Activated CD8-positive, alpha-beta memory T cell treated with anti-CD3 and anti-CD28 coated beads, Interleukin-2, amount 50 U/mL, for 48 hours (primary cell): Measurements from ENCODE around the gene C6orf120.

Experiments
- DNase-seq: peaks from one replicate; pipeline ENCODE4 v3.0.0-alpha.2; 2020

Gene C6orf120

GRCh38 chr6:169726963-169727362 lies 25.0 kb downstream of the C6orf120 start:
- DNase-seq: no peak

- no peak for DNase-seq
Measured at GRCh38 chr6:169729961-169730360, 28.0 kb downstream of the C6orf120 start.

DNA sequence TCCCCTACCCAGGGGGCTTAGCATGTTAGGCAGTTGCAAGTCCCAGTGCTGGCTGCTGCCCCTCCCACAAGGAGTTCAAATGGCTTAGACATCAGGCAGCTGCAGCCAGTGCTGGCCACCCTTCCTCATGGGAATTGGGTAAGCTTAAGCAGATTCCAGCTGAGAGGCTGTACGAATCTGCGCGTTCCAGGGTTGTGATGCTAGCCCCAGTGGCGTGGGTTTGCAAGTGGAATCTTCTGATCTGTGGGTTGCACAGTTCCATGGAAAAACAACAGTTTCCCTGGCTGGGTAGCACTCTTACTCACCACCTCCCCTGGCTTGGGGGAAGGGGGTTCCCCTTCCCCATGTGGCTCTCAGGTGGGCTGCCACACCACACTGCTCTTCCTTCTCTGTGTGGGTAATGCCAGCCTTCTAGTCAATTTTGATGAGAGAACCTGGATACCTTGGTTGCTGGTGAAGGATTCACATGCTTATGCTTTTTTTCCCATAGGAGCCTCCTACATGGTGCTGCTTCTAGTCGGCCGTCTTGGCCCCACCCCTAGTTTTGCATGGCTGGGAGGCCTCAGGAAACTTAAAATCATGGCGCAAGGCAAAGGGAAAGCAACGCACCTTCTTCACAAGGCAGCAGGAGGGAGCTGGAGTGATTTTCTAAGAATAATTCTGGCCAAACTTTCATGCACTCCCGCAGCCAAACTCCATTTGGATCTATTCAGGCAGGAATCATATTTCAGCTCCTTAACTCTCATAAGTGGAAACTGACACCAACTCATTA lies 36.5 kb downstream of the C6orf120 start:
- no peak for DNase-seq

DNA sequence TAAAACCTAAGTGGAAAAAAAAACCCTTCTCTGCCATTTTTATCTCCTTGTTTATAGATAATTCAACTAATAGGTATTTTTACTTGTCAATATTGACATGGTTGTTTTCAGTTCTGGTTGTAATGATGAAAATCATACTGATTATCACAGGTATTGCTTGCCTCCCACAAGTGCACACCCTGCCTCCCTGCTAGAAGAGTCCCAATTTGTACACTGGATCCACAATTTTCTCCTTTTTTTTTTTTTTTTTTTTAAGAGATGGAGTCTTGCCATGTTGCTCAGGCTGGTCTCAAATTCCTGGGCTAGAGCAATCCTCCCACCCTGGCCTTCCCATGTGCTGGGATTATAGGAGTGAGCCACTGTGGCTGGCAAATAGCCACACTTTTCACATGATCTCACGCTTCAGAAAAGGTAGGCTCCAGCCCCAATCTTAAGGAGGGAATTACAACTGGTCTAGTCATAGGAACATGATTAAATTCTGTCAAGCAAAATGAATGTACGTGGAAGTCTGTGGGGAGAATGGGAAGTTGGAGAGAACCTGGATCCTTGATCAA lies 37.1 kb downstream of the C6orf120 start:
- DNase-seq: no peak

GRCh38 chr6:169741344-169741743 lies 39.4 kb downstream of the C6orf120 start:
- no peak for DNase-seq

DNA sequence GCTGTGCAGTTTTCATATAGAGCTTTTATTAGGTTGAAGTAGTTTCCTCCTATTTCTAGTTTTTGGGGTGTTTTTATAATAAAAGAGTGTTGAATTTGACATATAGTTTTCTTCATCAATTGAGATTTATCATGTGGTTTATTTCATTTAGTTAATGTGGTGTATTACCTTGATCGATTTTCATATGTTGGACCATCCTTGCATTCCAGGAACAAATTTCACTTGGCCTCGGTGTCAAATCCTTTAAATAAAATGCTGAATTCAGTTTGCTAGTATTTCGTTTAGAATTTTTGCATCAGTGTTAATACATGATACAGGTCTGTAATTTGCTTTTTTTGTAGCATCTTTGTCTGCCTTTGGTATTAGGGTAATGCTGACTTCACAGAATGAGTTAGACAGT lies 43.5 kb downstream of the C6orf120 start:
- DNase-seq: no peak

GRCh38 chr6:169746556-169746955 lies 44.6 kb downstream of the C6orf120 start:
- no peak for DNase-seq

- DNase-seq: peak; percentile 98
Measured at GRCh38 chr6:169751242-169752073, 49.5 kb downstream of the C6orf120 start, which contains the start of the genes DYNLT2 and ERMARD. Gene DYNLT2 (minus strand): TSS chr6:169751572. CDS start chr6:169751458, 114 bp downstream. Gene ERMARD (plus strand): TSS chr6:169751622. CDS start chr6:169751658, 36 bp downstream.

- DNase-seq: no peak
Measured at GRCh38 chr6:169752074-169752623, 50.2 kb downstream of the C6orf120 start.
